Measurements from ENCODE around the gene IRAG1.

IRAG1 gene

GRCh38 chr11:10645212-10645795 lies 48.3 kb downstream of the IRAG1 start:
- DNase-seq = no peak
